LNCaP clone FGC (cell line): ENCODE data around the gene KRT75.

Experiments
- DNase-seq: peaks from one replicate; pipeline ENCODE4 v3.0.0-alpha.2; 2011; ENCODE audit warnings: low read depth
- H3K4me3 ChIP-seq: 2 replicates; pipeline ENCODE4 v1.5.1; 2011; ENCODE audit warnings: mild to moderate bottlenecking, low read depth, low read length, control low read depth
- TF ChIP-seq, protein P1 (sequence below): IDR thresholded peaks from 2 replicates; pipeline ENCODE4 v1.5.1; 2012; ENCODE audit warnings: mild to moderate bottlenecking; ENCODE audit not compliant: control insufficient read depth, insufficient read depth; ENCODE audit errors: extremely low read depth

The KRT75 gene

DNA sequence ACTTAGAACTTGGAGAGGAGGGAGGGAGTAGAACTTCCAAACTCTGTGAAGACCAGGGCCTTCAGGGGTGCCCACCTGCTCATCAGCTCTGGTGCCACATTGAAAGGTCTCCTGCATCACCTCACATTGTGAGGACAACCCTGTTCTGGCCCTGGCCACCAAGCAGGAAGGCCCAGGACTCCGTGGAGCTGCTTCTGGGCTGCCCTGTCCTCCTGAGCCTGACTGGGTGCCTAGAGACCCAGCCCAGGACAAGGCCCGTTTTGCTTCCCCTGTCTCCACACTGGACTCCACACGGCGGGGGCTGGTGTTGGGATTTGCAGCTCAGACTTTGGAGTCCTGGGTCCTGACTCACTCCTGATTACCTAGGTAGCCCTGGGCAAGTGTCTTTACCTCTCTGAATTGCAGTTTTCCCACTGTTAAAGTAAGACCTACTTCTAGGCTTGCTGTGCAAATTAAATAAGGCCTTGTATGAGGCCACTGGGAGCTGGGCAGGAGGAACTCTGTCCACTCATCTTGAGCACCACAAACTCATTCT is 15.5 kb downstream of the KRT75 start:
- H3K4me3 ChIP-seq = no peak overlapping the region
- TF ChIP-seq, protein P1, sequence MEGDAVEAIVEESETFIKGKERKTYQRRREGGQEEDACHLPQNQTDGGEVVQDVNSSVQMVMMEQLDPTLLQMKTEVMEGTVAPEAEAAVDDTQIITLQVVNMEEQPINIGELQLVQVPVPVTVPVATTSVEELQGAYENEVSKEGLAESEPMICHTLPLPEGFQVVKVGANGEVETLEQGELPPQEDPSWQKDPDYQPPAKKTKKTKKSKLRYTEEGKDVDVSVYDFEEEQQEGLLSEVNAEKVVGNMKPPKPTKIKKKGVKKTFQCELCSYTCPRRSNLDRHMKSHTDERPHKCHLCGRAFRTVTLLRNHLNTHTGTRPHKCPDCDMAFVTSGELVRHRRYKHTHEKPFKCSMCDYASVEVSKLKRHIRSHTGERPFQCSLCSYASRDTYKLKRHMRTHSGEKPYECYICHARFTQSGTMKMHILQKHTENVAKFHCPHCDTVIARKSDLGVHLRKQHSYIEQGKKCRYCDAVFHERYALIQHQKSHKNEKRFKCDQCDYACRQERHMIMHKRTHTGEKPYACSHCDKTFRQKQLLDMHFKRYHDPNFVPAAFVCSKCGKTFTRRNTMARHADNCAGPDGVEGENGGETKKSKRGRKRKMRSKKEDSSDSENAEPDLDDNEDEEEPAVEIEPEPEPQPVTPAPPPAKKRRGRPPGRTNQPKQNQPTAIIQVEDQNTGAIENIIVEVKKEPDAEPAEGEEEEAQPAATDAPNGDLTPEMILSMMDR = no peak
- DNase-seq = no peak

DNA sequence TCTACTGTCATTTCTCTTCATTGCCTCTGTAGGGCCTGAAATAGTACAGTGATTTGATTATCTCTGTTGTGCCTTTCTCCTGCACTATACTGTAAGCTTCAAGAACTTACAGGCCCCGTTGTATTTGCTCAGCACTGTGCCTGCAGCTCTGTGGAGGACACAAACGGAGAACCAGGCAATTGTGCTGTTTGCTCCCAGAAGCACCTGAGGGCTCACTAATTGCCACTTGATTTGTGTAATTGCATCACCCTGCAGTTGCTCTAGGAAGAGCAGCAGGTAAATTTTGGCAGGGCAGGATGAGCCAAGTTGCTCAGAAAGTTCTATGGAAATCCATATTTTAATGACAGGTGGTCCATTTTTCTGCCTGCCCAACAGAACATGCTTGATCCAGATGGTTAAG is 16.4 kb downstream of the KRT75 start:
- no peak overlapping the region for H3K4me3 ChIP-seq
- no peak for DNase-seq
- TF ChIP-seq, protein P1 = no peak

DNA sequence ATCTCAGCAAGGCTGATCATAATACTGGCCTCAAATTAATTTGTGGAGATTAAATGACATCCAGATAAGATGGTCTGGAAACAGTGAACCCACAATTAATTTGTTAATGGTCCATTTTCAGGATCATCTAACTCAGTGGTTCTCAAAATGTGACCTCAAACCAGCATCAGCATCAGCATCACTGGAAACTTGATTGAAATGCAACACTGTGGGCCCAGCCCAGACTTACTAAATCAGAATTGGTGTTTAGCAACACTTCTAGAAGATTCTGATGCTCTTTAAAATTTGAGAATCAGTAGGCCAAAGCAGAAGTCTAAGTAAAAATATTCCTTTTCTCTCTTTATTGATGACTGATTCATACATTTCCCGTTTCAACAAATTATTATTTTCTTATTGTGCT is 17.4 kb downstream of the KRT75 start:
- TF ChIP-seq, protein P1 = no peak
- no peak overlapping the region for H3K4me3 ChIP-seq
- DNase-seq = no peak

DNA sequence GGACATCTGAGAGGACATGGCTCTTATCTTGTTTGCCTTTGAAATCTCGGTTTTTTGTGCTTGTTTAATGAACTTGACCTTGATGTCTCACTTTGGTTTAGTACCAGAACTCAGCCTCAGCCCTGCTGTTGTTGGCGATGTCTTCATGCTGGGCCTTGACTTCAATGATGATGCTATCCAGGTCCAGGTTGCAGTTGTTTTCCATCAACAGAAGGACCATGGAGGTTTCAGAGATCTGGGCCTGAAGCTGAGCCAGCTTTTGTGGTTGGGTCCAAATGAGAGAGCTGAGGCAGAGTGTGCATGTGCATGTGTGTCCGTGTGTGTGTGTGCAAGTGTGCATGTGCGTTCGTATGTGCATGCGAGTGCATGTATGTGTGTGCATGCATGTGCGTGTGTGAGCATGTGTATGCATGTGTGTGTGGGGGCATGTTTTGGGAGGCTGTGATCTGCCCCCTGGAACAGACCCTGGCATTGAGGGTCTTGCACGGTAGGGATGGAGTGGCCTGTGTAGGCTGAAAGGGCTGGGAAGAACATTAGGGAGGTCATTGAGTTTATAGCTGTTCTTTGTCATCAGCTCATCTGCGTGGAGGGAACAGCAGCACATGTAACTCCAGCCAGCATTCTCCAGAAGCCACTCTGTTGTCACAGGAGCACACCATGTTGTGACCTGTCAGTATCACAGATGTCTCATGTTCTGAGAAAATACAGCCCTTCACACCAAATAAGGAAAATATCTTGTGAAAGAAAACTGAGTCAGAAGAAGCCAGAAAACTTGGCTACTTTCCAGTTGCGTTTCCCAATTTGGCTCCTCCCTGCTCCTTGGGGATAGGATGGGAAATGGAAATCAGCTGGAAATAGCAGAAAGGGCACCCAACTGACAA is 18.1 kb downstream of the KRT75 start:
- H3K4me3 ChIP-seq = no peak overlapping the region
- no peak for DNase-seq
- TF ChIP-seq, protein P1 = no peak

DNA sequence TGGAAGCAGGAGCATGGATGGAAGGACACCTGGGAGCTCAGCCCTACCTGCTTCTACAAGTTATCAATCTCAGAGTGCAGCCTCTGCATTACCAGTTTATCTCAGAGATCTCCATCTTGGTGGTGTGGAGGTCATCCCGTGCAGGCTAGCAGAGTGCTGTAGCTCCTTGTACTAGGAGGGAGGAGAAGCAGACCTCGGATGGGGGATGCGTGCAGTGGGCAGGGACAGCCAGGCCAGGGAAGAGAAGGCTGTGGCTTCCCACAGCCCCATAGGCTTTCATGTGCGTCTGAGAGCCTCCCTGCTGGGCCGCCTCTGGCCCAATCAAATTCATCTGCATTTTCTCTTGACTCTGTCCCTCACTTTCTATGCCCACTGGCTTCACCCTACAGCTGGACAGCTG is 19.2 kb downstream of the KRT75 start:
- TF ChIP-seq, protein P1 = no peak
- DNase-seq = no peak
- H3K4me3 ChIP-seq = no peak overlapping the region

DNA sequence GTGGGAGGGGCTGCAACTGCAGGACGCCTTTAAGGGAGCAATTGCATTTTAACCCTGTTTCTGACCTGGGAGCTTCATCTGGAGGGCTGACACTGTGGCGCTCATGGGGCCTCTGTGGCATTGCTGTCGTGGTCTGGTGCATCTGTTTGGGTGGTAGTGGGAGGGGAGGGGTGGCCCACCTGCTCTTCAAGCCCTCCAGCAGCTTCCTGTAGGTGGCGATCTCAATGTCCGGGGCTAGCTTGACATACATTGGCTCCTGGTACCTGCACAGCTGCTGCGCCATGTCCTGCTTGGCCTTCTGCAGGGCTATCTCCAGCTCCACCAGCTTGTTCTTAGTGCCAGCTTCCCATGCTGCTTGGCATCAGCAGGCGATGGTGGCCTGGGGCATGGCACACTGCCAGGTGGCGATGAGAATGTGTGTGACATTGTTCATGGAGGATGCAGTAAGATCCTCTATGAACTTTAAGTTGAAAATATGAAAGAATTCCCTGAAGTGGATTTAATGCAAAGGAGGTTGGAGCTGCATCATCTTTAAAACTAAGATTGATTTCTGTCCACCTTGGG is 20.3 kb downstream of the KRT75 start:
- no peak for DNase-seq
- TF ChIP-seq, protein P1 = 0 out of 2 replicates have a peak, but pooled peaks have one; percentile 2
- no peak overlapping the region for H3K4me3 ChIP-seq

DNA sequence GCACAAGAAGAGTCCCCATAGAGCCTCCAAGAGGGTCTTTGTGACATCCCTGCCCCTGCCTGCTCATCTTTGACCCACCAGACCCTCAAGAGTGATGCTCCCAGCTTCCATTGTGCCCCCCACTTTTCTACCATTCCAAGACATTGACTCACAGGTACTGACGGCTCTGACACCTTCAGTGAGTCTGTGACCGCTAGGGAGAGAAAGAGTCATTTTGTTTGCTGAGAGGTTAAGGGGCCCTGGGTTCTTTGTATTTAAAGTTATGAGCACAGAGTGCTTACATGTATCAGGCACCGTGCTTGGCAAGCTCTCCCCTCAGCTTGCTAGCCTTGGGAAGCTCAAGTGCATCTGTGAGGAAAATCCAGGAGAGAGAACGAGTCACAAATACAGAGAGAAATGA is 21.0 kb downstream of the KRT75 start:
- TF ChIP-seq, protein P1 = no peak
- H3K4me3 ChIP-seq = no peak overlapping the region
- DNase-seq = no peak
